Lung (tissue), 12 donors: ENCODE measurements around the gene CDC25B. TPM values are rescaled to one million over a fixed set of nuclear protein-coding genes. Genes with fewer than 3 reads are reported as not detected.

ENCODE experiments used
- ATAC-seq: fragments of 200-7000 bp; cut with Tn5 transposase; one replicate; pipeline ENCODE4 v1.9.1; 2020; ENCODE audit warnings: moderate number of reproducible peaks; ENCODE audit not compliant: insufficient read depth, low FRiP score
- DNase-seq, 3 donors: peaks; one replicate each; pipeline ENCODE4 v3.0.0-alpha.2; 2013 to 2017
- H3K27ac ChIP-seq, 2 donors: one replicate each; pipeline ENCODE4 v1.5.1; 2013; ENCODE audit warnings: mild to moderate bottlenecking in 2 of 2, moderate library complexity in 2 of 2, control low read depth in 1 of 2, inconsistent platforms in 1 of 2, low read depth in 1 of 2, low read length in 1 of 2
- H3K27me3 ChIP-seq, 3 donors: one replicate each; pipeline ENCODE4 v1.5.1; 2013; ENCODE audit warnings: low read length in 2 of 3; ENCODE audit not compliant: control insufficient read depth in 3 of 3, insufficient read depth in 3 of 3
- H3K36me3 ChIP-seq, 4 donors: one replicate each; pipeline ENCODE4 v1.5.1; 2013; ENCODE audit warnings: low read length in 4 of 4, mild to moderate bottlenecking in 1 of 4, moderate library complexity in 1 of 4; ENCODE audit not compliant: control insufficient read depth in 4 of 4, insufficient read depth in 4 of 4
- H3K4me1 ChIP-seq, 5 donors: one replicate each; pipeline ENCODE4 v1.5.1; 2013; ENCODE audit warnings: low read length in 5 of 5, mild to moderate bottlenecking in 2 of 5, moderate library complexity in 1 of 5; ENCODE audit not compliant: control insufficient read depth in 5 of 5, insufficient read depth in 5 of 5
- H3K4me3 ChIP-seq: one replicate; pipeline ENCODE4 v1.5.1; 2013; ENCODE audit warnings: mild to moderate bottlenecking, control low read depth, moderate library complexity
- H3K9ac ChIP-seq, 2 donors: one replicate each; pipeline ENCODE4 v1.5.1; 2013; ENCODE audit warnings: low read length in 2 of 2, control low read depth in 1 of 2; ENCODE audit not compliant: insufficient read depth in 1 of 2
- H3K9me3 ChIP-seq, 4 donors: one replicate each; pipeline ENCODE4 v1.5.1; 2013; ENCODE audit warnings: low read length in 3 of 4, mild to moderate bottlenecking in 1 of 4, moderate library complexity in 1 of 4; ENCODE audit not compliant: control insufficient read depth in 4 of 4, insufficient read depth in 3 of 4
- CTCF ChIP-seq: IDR thresholded peaks from 2 replicates; pipeline ENCODE4 v1.5.1; 2012; ENCODE audit warnings: mild to moderate bottlenecking; ENCODE audit errors: control extremely low read depth, extremely low read depth
- WGBS, 2 donors: extraction: QIAGEN DNeasy Blood & Tissue Kit; methylation state at CpG; one replicate each; pipeline ENCODE4 v1.1.7; 2013; 5-methylcytosine and 5-hydroxymethylcytosine counted together
- polyA plus RNA-seq, 2 donors: library from polyadenylated mRNA; stranded (reverse); fragments of 200-250 nt; gene quantifications; one replicate each; pipeline ENCODE4 v1.2.1, GENCODE V29; 2013
- total RNA-seq, 2 donors: library from RNA; depleted of rRNA in 1 of 2; stranded (reverse); fragments of >200 nt in 1 of 2; gene quantifications; one replicate each; pipeline ENCODE4 v1.2.1, GENCODE V29; 2014 to 2021
- donor health status: control.
- donor health status: control.
- donor health status: Bipolar disorder and iron deficiency.
- donor health status: healthy.
- donor health status: DM: yes; HTN: yes; CAD: no.

The CDC25B gene
- total and polyA plus RNA-seq, 4 donors: 47.9 to 88.5 (median 67.1) TPM

DNA sequence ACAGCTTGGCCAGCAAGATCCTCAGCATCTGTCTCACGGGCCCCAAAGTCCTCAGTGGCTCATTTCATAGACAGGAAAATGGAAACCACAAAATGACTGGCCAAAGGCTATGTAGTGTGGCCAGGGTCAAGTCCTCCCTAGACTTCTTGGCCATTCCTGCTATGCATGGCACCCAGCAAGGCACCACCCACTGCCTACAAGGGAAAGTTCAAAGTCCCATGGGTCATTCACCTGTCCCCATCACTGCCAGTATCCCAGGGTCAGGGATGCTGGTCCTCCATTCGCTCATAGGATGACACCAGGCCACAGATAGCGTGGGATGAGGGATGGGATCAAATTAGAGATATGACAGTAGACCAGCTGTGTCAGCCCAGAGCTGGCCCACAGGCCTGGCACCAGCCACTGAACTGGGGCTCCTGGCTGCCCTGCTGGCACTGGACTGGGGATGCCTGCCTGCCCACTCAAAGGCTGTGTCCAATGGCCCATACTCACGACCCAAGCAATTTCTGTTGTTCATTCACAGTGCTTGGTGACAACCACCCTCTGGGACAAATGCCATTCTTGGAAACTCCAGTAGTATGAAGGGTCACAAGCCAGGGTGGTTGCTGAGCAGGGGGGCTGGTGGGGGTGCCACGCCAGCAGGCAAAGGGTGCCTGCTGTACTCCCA, 40.2 kb upstream of the CDC25B start:
- no peak for TF ChIP-seq CTCF
- H3K27me3 ChIP-seq: peaks cover 0 to 5% (median 2%) of the 10 kb centered on the region in 3 donors
- H3K4me1 ChIP-seq: peaks cover 0 to 9% (median 0%) of the 10 kb centered on the region in 5 donors
- H3K27ac ChIP-seq: no peak overlapping the region
- H3K36me3 ChIP-seq: peaks cover 0 to 20% (median 9%) of the 10 kb centered on the region in 4 donors
- H3K9me3 ChIP-seq: no peaks in the 10 kb centered on the region
- DNase-seq: no peak
- WGBS, 2 donors: 84 to 93% methylated on average over 4 to 5 of the region's 5 CpGs
- no peak overlapping the region for H3K4me3 ChIP-seq
- ATAC-seq: no peak
- H3K9ac ChIP-seq: no peak overlapping the region

DNA sequence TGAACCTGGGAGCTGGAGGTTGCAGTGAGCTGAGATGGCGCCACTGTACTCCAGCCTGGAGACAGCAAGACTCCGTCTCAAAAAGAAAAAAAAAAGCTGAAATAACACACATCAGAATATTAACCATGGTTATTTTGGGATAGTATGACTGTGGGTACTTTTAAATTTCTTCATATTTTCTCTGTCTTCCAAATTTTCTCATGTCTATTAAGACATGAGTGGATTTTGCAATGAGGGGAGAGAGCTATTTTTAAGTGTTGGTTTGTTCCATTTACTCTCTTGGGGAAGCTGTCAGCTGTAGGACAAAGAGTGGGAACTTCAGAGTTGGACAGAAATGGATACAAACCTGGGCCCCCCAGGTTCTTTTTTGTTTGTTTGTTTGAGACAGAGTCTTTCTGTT, 38.8 kb upstream of the CDC25B start:
- H3K27me3 ChIP-seq: no peaks in the 10 kb centered on the region
- H3K9me3 ChIP-seq: no peaks in the 10 kb centered on the region
- ATAC-seq (no peak), DNase-seq (no peak)
- no peak overlapping the region for H3K27ac ChIP-seq
- peaks cover 0 to 14% (median 5%) of the 10 kb centered on the region in 4 donors for H3K36me3 ChIP-seq
- H3K4me1 ChIP-seq: peaks cover 0 to 11% (median 0%) of the 10 kb centered on the region in 5 donors
- WGBS, 2 donors: 74 to 90% methylated on average over 2 of the region's 2 CpGs
- H3K9ac ChIP-seq: no peak overlapping the region
- no peak overlapping the region for H3K4me3 ChIP-seq
- TF ChIP-seq CTCF: no peak

DNA sequence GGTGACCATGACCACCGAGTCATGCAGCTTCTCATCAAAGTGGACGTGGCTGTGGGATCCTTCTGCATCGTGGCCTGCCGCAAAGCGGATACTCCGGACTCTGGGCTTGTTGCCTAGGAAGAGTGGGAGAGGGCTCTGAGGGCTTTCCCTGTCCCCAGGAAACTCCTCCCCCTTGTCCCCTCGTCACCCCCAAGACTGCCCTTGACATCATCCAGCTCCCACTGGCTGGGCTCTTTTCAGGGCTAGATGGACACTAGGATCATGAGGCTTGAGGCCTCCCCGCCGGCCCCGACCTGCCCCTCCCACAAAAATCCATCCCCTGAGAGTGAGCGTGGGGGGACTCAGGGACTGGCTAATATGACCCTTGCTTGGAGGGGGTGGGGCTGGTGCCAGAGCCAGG, 37.5 kb upstream of the CDC25B start:
- H3K4me3 ChIP-seq: no peak overlapping the region

More for the DNA sequence above, 37.5 kb upstream of the CDC25B start:
- H3K9ac ChIP-seq: no peak overlapping the region
- H3K36me3 ChIP-seq: peaks cover 0 to 11% (median 3%) of the 10 kb centered on the region in 4 donors
- H3K9me3 ChIP-seq: no peaks in the 10 kb centered on the region
- no peak for DNase-seq
- H3K27ac ChIP-seq: peak overlapping the region in 1 of 2 donors; percentile 16
- no peak for ATAC-seq
- H3K4me1 ChIP-seq: peaks cover 0 to 13% (median 0%) of the 10 kb centered on the region in 5 donors
- TF ChIP-seq CTCF: no peak
- no peaks in the 10 kb centered on the region for H3K27me3 ChIP-seq
- WGBS, 2 donors: 82 to 88% methylated on average over 10 to 11 of the region's 11 CpGs
